HepG2 (cell line): ENCODE data around the gene SYMPK. TPM values are rescaled to one million over a fixed set of nuclear protein-coding genes. Genes with fewer than 3 reads are reported as not detected.

ENCODE experiments used
- BCL6 ChIP-seq: IDR thresholded peaks from 2 replicates; pipeline ENCODE4 v1.6.1; 2016; ENCODE audit warnings: missing genetic modification reagents, missing compliant biosample characterization
- BORCS8-MEF2B ChIP-seq: sonication (generic); formaldehyde crosslinking; IDR thresholded peaks from 2 replicates; pipeline ENCODE4 v1.8.0; 2022; ENCODE audit warnings: mild to moderate bottlenecking, missing genetic modification reagents
- IRF2 ChIP-seq: IDR thresholded peaks from 2 replicates; pipeline ENCODE4 v1.6.1; 2018; ENCODE audit warnings: missing genetic modification reagents, missing compliant biosample characterization
- ISL2 ChIP-seq: sonication (generic); formaldehyde crosslinking; IDR thresholded peaks from 2 replicates; pipeline ENCODE4 v1.5.0; 2020; ENCODE audit warnings: missing genetic modification reagents
- KDM4B ChIP-seq: sonication (generic); formaldehyde crosslinking; IDR thresholded peaks from 2 replicates; pipeline ENCODE4 v1.4.0; 2020; ENCODE audit warnings: missing genetic modification reagents
- MIER3 ChIP-seq: IDR thresholded peaks from 2 replicates; pipeline ENCODE4 v1.6.1; 2016; ENCODE audit warnings: missing compliant biosample characterization, borderline replicate concordance
- MXI1 ChIP-seq: IDR thresholded peaks from 3 replicates; pipeline ENCODE4 v1.6.1; 2012; ENCODE audit warnings: low read depth, low read length, inconsistent platforms, borderline replicate concordance
- NFYC ChIP-seq: IDR thresholded peaks from 2 replicates; pipeline ENCODE4 v1.6.1; 2016; ENCODE audit warnings: missing genetic modification reagents, missing compliant biosample characterization
- NONO ChIP-seq, 2 experiments: fragments of 450-650 bp in 1 of 2; sonication (generic) in 1 of 2; formaldehyde crosslinking in 1 of 2; IDR thresholded peaks in 1 of 2; conservative IDR thresholded peaks in 1 of 2; 2 replicates each; pipeline versions ENCODE4 v1.6.1 to v1.8.0; 2017 to 2022; ENCODE audit warnings: mild to moderate bottlenecking in 1 of 2, missing genetic modification reagents in 1 of 2, moderate library complexity in 1 of 2
- POLR2AphosphoS5 ChIP-seq: IDR thresholded peaks from 2 replicates; pipeline ENCODE4 v1.6.1; 2012; ENCODE audit warnings: low read depth, low read length
- RBM22 ChIP-seq: fragments of 200-400 bp; formaldehyde crosslinking; optimal IDR thresholded peaks from 2 replicates; pipeline ENCODE3; 2017; ENCODE audit warnings: mild to moderate bottlenecking, low read length, moderate library complexity
- RFXAP ChIP-seq: sonication (generic); formaldehyde crosslinking; IDR thresholded peaks from 2 replicates; pipeline ENCODE4 v1.4.0; 2020; ENCODE audit warnings: missing genetic modification reagents, borderline replicate concordance
- TBX3 ChIP-seq: fragments of 450-650 bp; IDR thresholded peaks from 2 replicates; pipeline ENCODE4 v1.6.1; 2017; ENCODE audit warnings: antibody characterized with exemption, mild to moderate bottlenecking, inconsistent platforms, borderline replicate concordance
- TFAP4 ChIP-seq: sonication (generic); IDR thresholded peaks from 2 replicates; pipeline ENCODE4 v1.6.1; 2016; ENCODE audit warnings: low read depth, borderline replicate concordance
- ZBTB34 ChIP-seq: sonication (generic); formaldehyde crosslinking; IDR thresholded peaks from 2 replicates; pipeline ENCODE4 v1.8.0; 2022; ENCODE audit warnings: mild to moderate bottlenecking, missing genetic modification reagents
- ZNF317 ChIP-seq: sonication (generic); formaldehyde crosslinking; IDR thresholded peaks from 2 replicates; pipeline ENCODE4 v1.5.0; 2020; ENCODE audit warnings: mild to moderate bottlenecking, missing genetic modification reagents
- ZNF550 ChIP-seq: sonication (generic); formaldehyde crosslinking; IDR thresholded peaks from 2 replicates; pipeline ENCODE4 v1.4.0; 2020; ENCODE audit warnings: mild to moderate bottlenecking, missing genetic modification reagents, borderline replicate concordance
- ZNF773 ChIP-seq: sonication (generic); formaldehyde crosslinking; IDR thresholded peaks from 2 replicates; pipeline ENCODE4 v1.4.0; 2020; ENCODE audit warnings: missing genetic modification reagents, borderline replicate concordance
- polyA plus RNA-seq, 8 experiments: library from polyadenylated mRNA; depleted of rRNA in 3 of 8; stranded (reverse) in 7 of 8; unstranded in 1 of 8; fragments of >200 nt; fragmentation: Illumina TruSeq in 4 of 8; extraction: Trizol in 4 of 8; gene quantifications; 2 replicates each; pipeline versions ENCODE4 v1.2.1 to v1.2.3, GENCODE V29; 2011 to 2016; ENCODE audit warnings: low read depth in 4 of 8, missing spikeins in 1 of 8, mixed read lengths in 1 of 8; ENCODE audit not compliant: insufficient read depth in 1 of 8
- total RNA-seq, 5 experiments: library from RNA; depleted of rRNA; stranded (reverse); fragments of >200 nt; fragmentation: Illumina TruSeq; extraction: Trizol; gene quantifications; 2 replicates each; pipeline ENCODE4 v1.2.3, GENCODE V29; 2016; ENCODE audit warnings: low read depth in 1 of 5
- TF ChIP-seq, protein P1 (sequence below): sonication (generic); formaldehyde crosslinking; IDR thresholded peaks from 2 replicates; pipeline ENCODE4 v1.5.1; 2020; ENCODE audit warnings: missing genetic modification reagents, mild to moderate bottlenecking, borderline replicate concordance
- TF ChIP-seq, protein P2 (sequence below): sonication (generic); formaldehyde crosslinking; IDR thresholded peaks from 2 replicates; pipeline ENCODE4 v1.4.0; 2020; ENCODE audit warnings: mild to moderate bottlenecking, missing genetic modification reagents

SYMPK gene
- total and polyA plus RNA-seq, 2 of the 13 experiments (the other 11 are each of a cell fraction or from before 2014, with no cell fraction given): 21.9 to 55.7 TPM

GRCh38 chr19:45895519-45895972 lies 32.6 kb upstream of the SYMPK start (continued):
- TF ChIP-seq, protein P1, sequence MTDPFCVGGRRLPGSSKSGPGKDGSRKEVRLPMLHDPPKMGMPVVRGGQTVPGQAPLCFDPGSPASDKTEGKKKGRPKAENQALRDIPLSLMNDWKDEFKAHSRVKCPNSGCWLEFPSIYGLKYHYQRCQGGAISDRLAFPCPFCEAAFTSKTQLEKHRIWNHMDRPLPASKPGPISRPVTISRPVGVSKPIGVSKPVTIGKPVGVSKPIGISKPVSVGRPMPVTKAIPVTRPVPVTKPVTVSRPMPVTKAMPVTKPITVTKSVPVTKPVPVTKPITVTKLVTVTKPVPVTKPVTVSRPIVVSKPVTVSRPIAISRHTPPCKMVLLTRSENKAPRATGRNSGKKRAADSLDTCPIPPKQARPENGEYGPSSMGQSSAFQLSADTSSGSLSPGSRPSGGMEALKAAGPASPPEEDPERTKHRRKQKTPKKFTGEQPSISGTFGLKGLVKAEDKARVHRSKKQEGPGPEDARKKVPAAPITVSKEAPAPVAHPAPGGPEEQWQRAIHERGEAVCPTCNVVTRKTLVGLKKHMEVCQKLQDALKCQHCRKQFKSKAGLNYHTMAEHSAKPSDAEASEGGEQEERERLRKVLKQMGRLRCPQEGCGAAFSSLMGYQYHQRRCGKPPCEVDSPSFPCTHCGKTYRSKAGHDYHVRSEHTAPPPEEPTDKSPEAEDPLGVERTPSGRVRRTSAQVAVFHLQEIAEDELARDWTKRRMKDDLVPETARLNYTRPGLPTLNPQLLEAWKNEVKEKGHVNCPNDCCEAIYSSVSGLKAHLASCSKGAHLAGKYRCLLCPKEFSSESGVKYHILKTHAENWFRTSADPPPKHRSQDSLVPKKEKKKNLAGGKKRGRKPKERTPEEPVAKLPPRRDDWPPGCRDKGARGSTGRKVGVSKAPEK (CRISPR knock-in tag): no peak
- TF ChIP-seq NFYC (CRISPR knock-in tag) (0 out of 2 replicates have a peak, but pooled peaks have one; percentile 36), BCL6 (CRISPR knock-in tag) (0 out of 2 replicates have a peak, but pooled peaks have one; percentile 36), ZNF317 (CRISPR knock-in tag) (peak; percentile 99), MIER3 (CRISPR knock-in tag) (0 out of 2 replicates have a peak, but pooled peaks have one; percentile 22), POLR2AphosphoS5 (peak; percentile 56), ZBTB34 (CRISPR knock-in tag) (no peak), KDM4B (CRISPR knock-in tag) (0 out of 2 replicates have a peak, but pooled peaks have one; percentile 61), ISL2 (CRISPR knock-in tag) (peak; percentile 77; the same call in 1 of the 2 replicates), ZNF773 (no peak), IRF2 (CRISPR knock-in tag) (peak; percentile 34; the same call in 1 of the 2 replicates), NONO (IDR thresholded peaks at IDR 0.05) (no peak), NONO (CRISPR knock-in tag; conservative IDR thresholded peaks at IDR 0.05) (peak; percentile 32; the same call in 1 of the 2 replicates), RFXAP (CRISPR knock-in tag) (peak; percentile 45; the same call in 1 of the 2 replicates), TBX3 (no peak), MXI1 (peak; percentile 26; the same call in 1 of the 3 replicates), RBM22 (peak; percentile 40), ZNF550 (CRISPR knock-in tag) (no peak), BORCS8-MEF2B (CRISPR knock-in tag) (0 out of 2 replicates have a peak, but pooled peaks have one; percentile 51), TFAP4 (peak; percentile 35; the same call in 1 of the 2 replicates)
- TF ChIP-seq, protein P2, sequence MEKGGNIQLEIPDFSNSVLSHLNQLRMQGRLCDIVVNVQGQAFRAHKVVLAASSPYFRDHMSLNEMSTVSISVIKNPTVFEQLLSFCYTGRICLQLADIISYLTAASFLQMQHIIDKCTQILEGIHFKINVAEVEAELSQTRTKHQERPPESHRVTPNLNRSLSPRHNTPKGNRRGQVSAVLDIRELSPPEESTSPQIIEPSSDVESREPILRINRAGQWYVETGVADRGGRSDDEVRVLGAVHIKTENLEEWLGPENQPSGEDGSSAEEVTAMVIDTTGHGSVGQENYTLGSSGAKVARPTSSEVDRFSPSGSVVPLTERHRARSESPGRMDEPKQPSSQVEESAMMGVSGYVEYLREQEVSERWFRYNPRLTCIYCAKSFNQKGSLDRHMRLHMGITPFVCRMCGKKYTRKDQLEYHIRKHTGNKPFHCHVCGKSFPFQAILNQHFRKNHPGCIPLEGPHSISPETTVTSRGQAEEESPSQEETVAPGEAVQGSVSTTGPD: no peak
